GM19351 (cell line): ENCODE data around the gene JTB.
"Not testable (repeated sequence)": the region's sequence is repeated elsewhere in the genome, so short reads cannot be mapped to it uniquely, and the experiment has no call there.

Source experiments
- ATAC-seq: cut with Tn5 transposase; IDR thresholded peaks from one replicate; pipeline ENCODE4 v1.9.1; 2021; ENCODE audit warnings: mild to moderate bottlenecking, moderate library complexity; ENCODE audit not compliant: unreplicated experiment

The JTB gene

DNA sequence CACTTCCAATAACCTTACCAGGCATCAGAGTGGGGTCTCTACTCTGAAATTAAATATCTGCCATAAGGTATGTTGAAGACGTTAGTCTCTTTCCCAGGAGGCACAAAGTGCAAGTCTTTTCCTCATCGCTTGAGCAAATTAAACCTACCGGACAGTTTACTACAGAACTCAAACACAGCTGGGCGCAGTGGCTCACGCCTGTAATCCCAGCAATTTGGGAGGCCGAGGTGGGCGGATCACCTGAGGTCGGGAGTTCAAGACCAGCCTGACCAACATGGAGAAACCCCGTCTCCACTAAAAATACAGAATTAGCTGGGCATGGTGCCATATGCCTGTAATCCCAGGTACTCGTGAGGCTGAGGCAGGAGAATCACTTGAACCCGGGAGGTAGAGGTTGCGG is 1.6 kb upstream of the JTB start:
- ATAC-seq: not testable (repeated sequence)

GRCh38 chr1:153978274-153978909 is 918 bp upstream of the JTB start:
- no peak for ATAC-seq

GRCh38 chr1:153976819-153977249 is 640 bp downstream of the JTB start:
- ATAC-seq: no peak

- no peak for ATAC-seq
Measured at GRCh38 chr1:153973525-153973924, 3.9 kb downstream of the JTB start.

DNA sequence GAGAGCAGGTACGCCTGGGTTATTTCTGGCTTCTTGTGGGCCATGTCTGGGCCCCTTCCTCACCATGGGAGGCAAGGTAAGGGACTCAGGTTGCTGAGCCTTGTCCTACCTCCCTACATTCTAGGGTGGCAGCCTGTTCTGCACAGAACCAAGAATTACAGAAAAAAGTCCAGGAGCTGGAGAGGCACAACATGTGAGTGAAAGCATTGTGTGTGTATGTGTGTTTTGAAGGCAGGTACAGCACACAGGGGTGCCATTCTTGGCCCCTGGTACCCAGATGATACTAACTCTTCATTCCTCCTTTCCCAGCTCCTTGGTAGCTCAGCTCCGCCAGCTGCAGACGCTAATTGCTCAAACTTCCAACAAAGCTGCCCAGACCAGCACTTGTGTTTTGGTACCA is 4.4 kb downstream of the JTB start:
- ATAC-seq: no peak

DNA sequence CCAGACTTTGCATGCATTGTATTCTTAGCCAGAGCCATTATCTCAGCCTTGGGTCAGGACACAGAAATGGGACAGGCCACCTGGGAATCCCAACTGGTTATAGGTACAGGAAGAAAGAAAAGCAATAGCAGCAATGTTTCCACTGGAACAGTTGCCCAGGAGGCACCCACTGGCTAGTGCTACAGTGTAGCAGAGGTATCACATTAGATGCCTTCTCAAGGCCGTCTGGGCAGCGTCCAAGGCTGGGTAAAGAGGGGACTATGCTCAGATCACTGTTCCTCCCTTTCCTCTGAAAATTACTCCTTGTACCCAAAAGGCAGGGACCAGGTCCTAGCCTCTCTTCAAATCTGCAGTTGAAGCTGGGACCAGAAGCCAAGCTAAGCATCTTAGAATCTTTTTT is 7.1 kb downstream of the JTB start:
- no peak for ATAC-seq

GRCh38 chr1:153968972-153969371 is 8.5 kb downstream of the JTB start:
- ATAC-seq: no peak

DNA sequence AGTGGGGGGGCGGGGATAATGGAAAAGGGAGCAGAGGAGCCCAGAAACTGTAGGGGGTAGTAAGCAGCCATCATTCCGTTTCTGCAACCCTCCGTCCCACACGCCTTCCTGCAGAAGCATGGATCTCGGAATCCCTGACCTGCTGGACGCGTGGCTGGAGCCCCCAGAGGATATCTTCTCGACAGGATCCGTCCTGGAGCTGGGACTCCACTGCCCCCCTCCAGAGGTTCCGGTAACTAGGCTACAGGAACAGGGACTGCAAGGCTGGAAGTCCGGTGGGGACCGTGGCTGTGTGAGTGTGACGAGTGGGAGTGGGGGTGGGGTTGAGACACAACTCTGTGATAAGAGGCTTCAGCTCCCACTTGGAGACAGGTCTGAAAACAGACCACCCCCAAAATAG is 9.1 kb downstream of the JTB start:
- no peak for ATAC-seq

DNA sequence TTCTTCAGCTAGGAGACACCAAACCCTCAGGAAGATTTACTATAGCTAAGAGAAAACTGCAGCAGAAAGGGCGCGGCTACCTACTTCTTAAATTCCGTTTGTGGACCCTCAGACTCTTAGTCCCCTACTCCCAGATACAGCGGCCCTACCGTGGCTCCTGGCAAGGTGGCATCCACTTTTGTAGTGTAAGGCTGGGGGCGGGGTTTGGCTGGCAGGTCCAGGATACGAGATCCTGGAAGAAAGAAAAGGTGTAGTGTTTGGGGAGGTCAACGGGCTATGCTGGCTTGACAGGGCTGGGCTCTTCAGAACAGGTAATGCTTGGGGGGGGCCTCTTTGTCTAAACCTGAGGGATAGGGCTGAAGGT is 9.5 kb downstream of the JTB start:
- no peak for ATAC-seq

DNA sequence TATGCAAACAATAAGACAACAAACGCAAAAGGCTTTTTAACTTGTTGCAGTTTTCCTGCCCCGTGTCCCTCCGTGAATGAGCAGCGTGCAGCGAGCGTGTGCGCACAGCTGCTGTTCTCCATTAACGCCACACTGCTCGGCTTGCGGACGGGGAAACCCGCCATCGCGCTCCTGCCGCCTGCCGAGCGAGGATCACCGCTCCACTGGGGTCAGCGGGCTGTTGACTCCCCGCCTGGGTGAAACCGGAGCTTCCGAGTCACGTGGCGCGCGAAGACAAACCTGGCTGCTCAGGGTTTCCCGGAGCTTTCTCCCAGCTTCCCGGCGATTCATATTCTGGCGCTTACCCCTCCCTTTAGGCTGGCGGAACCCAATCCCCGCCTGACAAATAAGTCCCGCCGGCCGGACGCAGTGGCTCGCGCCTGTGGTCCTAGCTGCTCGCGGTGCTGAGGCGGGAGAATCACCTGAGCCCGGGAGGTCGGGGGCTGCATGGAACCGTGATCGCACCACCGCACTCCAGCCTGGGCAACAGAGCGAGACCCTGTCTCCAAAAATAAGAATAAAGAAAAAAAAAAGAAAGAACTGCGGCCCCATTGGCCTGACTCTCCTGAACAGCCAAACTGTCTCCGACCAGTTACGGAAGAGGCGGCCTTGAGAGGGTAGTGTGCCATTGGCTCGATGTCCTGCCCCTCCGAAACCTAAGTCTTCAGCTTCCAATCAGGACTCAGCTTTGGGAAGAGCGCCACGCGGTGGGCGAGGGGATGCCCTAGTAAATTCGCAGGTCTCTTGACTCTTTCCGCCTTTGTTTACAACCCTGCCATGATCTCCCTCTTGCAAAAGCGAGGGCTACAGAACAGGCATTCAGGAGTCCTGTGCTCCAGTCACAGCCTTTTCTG is 10.1 kb downstream of the JTB start, which contains the start of gene CREB3L4:
Gene CREB3L4 (plus strand): TSS at position 796 of the 893 bp plus-strand sequence. CDS start 624 bp downstream, outside the sequence.
- peak; percentile 75 for ATAC-seq

DNA sequence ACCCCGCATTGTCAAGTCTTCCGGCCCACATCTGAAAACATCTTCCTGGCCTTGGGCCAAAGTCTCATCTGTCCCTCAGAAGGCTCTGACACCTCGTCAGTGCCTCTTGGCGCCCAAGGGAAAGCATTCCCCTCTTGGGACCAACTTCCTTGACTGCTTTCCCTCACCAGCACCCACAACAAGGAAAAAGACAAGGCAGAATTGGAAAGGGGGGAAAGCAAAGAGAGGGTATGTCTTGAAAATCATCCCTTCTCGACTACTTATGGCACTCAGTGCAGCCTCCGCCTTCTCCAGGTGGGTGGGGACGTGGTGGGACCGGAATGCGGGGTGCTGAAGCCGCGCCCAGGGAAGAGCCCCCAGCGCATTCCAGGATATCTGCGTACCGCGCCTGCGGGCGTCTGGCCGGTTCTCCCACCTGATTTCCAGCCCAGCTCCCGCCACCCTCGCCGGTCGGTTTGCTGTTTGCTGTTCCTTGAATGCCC is 13.6 kb downstream of the JTB start:
- peak; percentile 10 for ATAC-seq

DNA sequence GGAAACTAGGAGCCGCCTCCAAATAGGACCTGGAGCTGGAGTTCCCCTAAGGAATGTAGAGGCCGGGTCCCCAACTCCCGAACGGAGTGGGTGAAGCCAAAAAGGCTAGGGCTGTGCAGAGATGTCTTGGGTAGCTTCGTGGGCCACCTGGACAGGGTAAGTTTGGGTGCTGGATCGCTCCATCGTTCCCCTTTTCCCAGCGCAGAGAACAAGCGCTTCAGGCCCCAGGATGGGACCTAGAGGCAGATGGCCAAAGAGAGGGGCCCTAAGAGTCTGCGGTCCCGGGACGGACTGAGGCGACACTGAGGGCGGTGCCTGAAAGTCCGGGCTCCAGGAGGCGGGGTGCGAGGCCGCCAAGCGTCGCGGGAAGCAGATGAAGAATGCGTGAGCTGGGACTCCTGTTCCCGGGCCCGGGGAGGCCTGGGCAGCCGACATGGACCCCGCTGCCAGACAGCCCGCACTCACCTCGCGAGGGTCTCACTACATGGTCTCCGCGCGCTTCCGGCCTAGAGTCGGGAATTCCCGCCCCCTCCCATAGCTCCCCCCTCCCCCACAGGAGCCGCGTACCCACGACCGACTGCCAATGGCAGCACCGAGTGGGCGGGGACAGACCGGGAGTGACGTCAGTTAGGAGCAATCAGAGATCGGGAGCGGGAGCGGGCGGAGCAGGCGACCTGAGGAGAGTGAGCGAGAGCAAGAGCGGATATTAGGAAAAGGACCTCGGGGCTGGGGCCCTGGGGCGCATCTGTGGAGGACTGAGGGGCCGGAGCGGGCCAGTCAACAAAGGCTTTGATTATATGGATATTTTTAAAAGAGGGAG is 14.2 kb downstream of the JTB start, which contains the start of gene SLC39A1:
Gene SLC39A1 (minus strand): TSS at position 508 of the 820 bp plus-strand sequence. CDS start 822 bp downstream, outside the sequence.
- ATAC-seq: peak; percentile 40

DNA sequence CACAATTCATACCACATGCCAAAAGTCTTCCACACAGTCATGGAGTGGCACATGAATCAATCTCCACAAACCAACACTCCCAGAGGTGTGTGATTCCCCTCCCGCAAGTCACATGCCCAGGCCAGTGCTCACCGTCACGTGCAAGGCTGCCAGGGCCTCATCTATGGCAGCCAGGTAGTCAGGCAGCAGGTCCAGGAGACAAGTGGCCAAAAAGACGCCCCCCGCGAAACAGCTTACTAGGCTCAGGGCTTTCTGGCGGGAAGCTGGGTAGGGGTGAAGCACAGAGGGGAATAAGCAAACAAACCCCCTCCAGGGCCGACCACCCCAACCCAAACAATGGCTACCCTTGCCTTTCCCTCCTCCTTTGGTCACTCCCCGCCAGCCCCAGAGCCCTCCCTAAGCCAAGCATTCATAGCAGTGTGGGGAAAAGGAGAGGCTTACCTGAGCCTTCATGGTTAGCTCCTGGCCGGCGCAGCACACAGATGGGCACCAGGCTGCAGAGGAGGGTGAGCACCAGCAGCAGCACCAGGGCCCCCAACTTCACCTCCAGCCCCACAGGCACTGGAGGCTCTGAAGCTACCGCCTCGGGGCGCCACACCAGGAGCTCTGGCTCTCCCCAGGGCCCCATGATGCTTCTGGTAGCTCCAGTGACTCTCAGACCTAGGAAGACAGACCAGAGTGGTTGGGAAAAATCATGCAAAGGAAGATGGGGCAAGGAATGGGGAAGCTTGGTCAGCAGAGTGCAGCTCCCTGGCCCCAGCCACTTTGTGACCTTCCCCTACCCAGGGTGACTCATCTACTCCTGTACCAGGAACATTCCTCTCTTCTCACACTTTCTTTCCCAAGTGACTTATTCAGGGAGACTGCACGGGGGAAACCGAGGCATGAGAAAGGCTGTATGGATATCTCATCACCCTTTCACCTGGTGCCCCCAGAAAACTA is 15.1 kb downstream of the JTB start:
- ATAC-seq: no peak

GRCh38 chr1:153961421-153961820 is 16.1 kb downstream of the JTB start:
- ATAC-seq: no peak

GRCh38 chr1:153960206-153960605 is 17.3 kb downstream of the JTB start:
- ATAC-seq: no peak

DNA sequence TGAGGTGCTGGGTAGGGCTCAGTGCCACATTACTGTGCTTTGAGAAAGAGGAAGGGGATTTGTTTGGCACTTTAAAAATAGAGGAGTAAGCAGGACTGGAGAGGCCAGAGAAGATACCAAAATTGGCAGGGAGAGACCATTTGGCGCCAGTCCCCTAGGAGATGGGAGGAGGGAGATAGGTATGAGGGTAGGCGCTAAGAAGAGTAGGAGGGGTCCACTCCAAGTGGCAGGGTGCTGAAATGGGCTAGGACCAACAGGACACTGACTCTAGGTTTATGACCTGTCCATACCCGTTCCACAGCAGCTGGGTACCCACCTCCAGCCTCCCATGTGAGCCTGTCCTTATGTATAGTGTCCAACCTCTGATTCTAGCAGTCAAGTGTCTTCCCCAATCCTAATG is 18.0 kb downstream of the JTB start:
- no peak for ATAC-seq

DNA sequence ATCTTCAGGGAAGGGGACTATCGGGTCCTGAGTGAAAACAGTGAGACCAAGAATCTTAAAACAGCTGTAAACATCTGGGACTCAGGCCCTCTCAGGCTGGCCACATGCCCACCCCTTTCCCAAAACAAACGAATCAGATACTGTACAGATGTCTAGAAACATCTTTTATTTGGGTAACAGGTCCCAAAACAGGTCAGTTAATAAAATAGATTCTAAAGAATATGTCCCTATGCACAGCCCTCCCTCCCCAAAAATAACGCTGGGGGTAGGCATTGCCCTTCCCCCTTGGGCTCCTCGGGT is 18.6 kb downstream of the JTB start:
- no peak for ATAC-seq

GRCh38 chr1:153958111-153958960 is 19.1 kb downstream of the JTB start, which contains the start of gene CRTC2:
CRTC2 (minus strand) TSS chr1:153958612; CDS start chr1:153958497, 115 bp downstream.
- peak; percentile 74 for ATAC-seq

GRCh38 chr1:153957744-153958110 is 19.7 kb downstream of the JTB start:
- peak; percentile 18 for ATAC-seq
